ENCODE results near the gene ZNF599. TPM values are rescaled to one million over a fixed set of nuclear protein-coding genes. Genes with fewer than 3 reads are reported as not detected.

The ZNF599 gene
- total and polyA plus RNA-seq, 2 of the 13 experiments (the other 11 are each of a cell fraction or from before 2014, with no cell fraction given) = 5.8 to 7.3 TPM

DNA sequence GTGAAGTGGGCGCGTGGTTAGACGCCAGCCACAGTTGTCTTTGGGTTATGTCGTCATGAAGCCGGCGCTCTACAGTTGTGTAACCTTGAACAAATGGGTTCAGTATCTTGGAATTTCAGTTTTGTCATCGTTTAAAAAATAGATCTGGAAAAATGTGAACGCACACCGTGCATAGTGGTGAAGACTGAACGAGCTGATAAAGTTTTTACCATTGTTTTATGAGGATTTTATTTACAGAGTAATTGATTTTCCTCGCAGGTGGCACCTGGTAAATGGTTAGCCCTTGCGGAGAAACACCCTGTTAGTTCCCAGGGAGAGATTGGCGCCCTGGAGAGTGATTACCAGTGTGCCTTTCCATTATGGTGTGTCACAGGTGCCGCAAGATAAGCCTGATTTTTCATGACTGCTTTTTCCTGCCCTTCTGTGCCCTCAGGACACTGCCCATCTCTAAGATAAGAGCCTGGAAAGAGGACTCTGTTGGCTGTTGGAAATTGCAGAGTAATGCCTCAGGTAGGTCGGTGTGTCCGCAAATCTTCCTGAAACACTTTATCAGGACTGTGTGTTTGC lies 38.4 kb downstream of the ZNF599 start (continued):
- TF ChIP-seq ASH2L (IDR thresholded peaks at IDR 0.05; ENCODE audit: insufficient read length, low read depth, low read length) (peak; percentile 69), CREM (IDR thresholded peaks at IDR 0.05) (peak; percentile 76; the same call in 1 of the 2 replicates), CREM (CRISPR knock-in tag; IDR thresholded peaks at IDR 0.05) (no peak), HNRNPH1 (optimal IDR thresholded peaks at IDR 0.05; ENCODE audit: low read depth, low read length) (no peak), KDM1A (CRISPR knock-in tag; IDR thresholded peaks at IDR 0.05) (no peak), HDAC1 (CRISPR knock-in tag; IDR thresholded peaks at IDR 0.05) (no peak), SNAPC2 (CRISPR knock-in tag; IDR thresholded peaks at IDR 0.05) (0 out of 2 replicates have a peak, but pooled peaks have one; percentile 6), ZNF737 (CRISPR knock-in tag; IDR thresholded peaks at IDR 0.05; ENCODE audit: borderline replicate concordance) (0 out of 2 replicates have a peak, but pooled peaks have one; percentile 16), ZNF761 (CRISPR knock-in tag; conservative IDR thresholded peaks at IDR 0.05) (no peak), ZNF354B (CRISPR knock-in tag; IDR thresholded peaks at IDR 0.05) (no peak), MBNL3 (CRISPR knock-in tag; conservative IDR thresholded peaks at IDR 0.05) (no peak), ZNF570 (CRISPR knock-in tag; IDR thresholded peaks at IDR 0.05; ENCODE audit: borderline replicate concordance) (no peak), FOSL2 (CRISPR knock-in tag; IDR thresholded peaks at IDR 0.05) (no peak), ZNF138 (CRISPR knock-in tag; IDR thresholded peaks at IDR 0.05; ENCODE audit: low read depth) (no peak)
- TF ChIP-seq, protein P1, sequence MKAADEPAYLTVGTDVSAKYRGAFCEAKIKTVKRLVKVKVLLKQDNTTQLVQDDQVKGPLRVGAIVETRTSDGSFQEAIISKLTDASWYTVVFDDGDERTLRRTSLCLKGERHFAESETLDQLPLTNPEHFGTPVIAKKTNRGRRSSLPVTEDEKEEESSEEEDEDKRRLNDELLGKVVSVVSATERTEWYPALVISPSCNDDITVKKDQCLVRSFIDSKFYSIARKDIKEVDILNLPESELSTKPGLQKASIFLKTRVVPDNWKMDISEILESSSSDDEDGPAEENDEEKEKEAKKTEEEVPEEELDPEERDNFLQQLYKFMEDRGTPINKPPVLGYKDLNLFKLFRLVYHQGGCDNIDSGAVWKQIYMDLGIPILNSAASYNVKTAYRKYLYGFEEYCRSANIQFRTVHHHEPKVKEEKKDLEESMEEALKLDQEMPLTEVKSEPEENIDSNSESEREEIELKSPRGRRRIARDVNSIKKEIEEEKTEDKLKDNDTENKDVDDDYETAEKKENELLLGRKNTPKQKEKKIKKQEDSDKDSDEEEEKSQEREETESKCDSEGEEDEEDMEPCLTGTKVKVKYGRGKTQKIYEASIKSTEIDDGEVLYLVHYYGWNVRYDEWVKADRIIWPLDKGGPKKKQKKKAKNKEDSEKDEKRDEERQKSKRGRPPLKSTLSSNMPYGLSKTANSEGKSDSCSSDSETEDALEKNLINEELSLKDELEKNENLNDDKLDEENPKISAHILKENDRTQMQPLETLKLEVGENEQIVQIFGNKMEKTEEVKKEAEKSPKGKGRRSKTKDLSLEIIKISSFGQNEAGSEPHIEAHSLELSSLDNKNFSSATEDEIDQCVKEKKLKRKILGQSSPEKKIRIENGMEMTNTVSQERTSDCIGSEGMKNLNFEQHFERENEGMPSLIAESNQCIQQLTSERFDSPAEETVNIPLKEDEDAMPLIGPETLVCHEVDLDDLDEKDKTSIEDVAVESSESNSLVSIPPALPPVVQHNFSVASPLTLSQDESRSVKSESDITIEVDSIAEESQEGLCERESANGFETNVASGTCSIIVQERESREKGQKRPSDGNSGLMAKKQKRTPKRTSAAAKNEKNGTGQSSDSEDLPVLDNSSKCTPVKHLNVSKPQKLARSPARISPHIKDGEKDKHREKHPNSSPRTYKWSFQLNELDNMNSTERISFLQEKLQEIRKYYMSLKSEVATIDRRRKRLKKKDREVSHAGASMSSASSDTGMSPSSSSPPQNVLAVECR (CRISPR knock-in tag; IDR thresholded peaks at IDR 0.05; ENCODE audit: borderline replicate concordance) = no peak
- TF ChIP-seq, protein P2, sequence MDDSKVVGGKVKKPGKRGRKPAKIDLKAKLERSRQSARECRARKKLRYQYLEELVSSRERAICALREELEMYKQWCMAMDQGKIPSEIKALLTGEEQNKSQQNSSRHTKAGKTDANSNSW (CRISPR knock-in tag; IDR thresholded peaks at IDR 0.05; ENCODE audit: borderline replicate concordance) = no peak
- TF ChIP-seq, protein P3, sequence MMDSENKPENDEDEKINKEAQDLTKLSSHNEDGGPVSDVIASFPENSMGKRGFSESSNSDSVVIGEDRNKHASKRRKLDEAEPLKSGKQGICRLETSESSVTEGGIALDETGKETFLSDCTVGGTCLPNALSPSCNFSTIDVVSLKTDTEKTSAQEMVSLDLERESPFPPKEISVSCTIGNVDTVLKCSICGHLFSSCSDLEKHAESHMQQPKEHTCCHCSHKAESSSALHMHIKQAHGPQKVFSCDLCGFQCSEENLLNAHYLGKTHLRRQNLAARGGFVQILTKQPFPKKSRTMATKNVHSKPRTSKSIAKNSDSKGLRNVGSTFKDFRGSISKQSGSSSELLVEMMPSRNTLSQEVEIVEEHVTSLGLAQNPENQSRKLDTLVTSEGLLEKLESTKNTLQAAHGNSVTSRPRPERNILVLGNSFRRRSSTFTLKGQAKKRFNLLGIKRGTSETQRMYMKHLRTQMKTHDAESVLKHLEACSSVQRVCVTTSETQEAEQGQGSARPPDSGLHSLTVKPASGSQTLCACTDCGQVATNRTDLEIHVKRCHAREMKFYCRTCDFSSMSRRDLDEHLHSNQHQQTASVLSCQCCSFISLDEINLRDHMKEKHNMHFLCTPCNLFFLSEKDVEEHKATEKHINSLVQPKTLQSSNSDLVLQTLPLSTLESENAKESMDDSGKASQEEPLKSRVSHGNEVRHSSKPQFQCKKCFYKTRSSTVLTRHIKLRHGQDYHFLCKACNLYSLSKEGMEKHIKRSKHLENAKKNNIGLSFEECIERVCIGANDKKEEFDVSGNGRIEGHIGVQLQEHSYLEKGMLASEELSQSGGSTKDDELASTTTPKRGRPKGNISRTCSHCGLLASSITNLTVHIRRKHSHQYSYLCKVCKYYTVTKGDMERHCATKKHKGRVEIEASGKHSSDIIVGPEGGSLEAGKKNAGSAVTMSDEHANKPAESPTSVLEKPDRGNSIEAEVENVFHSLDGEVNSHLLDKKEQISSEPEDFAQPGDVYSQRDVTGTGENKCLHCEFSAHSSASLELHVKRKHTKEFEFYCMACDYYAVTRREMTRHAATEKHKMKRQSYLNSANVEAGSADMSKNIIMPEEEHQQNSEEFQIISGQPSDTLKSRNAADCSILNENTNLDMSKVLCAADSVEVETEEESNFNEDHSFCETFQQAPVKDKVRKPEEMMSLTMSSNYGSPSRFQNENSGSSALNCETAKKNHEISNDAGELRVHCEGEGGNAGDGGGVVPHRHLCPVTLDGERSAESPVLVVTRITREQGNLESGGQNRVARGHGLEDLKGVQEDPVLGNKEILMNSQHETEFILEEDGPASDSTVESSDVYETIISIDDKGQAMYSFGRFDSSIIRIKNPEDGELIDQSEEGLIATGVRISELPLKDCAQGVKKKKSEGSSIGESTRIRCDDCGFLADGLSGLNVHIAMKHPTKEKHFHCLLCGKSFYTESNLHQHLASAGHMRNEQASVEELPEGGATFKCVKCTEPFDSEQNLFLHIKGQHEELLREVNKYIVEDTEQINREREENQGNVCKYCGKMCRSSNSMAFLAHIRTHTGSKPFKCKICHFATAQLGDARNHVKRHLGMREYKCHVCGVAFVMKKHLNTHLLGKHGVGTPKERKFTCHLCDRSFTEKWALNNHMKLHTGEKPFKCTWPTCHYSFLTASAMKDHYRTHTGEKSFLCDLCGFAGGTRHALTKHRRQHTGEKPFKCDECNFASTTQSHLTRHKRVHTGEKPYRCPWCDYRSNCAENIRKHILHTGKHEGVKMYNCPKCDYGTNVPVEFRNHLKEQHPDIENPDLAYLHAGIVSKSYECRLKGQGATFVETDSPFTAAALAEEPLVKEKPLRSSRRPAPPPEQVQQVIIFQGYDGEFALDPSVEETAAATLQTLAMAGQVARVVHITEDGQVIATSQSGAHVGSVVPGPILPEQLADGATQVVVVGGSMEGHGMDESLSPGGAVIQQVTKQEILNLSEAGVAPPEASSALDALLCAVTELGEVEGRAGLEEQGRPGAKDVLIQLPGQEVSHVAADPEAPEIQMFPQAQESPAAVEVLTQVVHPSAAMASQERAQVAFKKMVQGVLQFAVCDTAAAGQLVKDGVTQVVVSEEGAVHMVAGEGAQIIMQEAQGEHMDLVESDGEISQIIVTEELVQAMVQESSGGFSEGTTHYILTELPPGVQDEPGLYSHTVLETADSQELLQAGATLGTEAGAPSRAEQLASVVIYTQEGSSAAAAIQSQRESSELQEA (CRISPR knock-in tag; IDR thresholded peaks at IDR 0.05; ENCODE audit: not compliant biosample characterization) = no peak

Measured in HepG2 (cell line).